Stimulated activated CD4-positive, alpha-beta T cell treated with anti-CD3 and anti-CD28 coated beads, Interleukin-4, amount 100 ng/mL, for 4 hours (primary cell): ENCODE measurements around the gene ATG2A.

Experiments
- DNase-seq, 2 experiments: peaks; one replicate each; pipeline ENCODE4 v3.0.0-alpha.2; 2020

Gene ATG2A

GRCh38 chr11:64900774-64901173, 16.2 kb downstream of the ATG2A start:
- no peak for DNase-seq

DNA sequence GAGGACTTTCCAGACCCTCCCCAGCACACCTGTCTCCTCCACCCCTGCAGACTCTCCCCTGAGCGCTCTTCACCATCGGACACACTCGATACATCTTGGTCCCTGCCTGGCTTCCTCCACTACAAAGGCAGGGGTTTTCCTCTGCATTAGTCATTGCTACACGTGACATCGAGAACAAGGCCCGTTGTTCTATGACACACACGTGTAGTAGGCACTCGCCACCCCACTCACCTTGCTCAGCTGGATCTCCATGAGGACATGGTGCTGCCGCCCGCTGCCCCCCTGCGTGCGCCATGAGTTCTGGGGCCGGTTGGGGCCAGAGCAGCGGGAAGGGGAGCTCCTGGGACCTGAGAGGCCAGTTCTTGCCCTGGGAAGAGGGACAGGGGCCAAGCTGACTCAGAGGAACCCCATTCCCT, 16.7 kb downstream of the ATG2A start:
- DNase-seq, result peak; percentile 58 to 81

- DNase-seq, result no peak
Measured at GRCh38 chr11:64898541-64898940, 18.5 kb downstream of the ATG2A start.

DNA sequence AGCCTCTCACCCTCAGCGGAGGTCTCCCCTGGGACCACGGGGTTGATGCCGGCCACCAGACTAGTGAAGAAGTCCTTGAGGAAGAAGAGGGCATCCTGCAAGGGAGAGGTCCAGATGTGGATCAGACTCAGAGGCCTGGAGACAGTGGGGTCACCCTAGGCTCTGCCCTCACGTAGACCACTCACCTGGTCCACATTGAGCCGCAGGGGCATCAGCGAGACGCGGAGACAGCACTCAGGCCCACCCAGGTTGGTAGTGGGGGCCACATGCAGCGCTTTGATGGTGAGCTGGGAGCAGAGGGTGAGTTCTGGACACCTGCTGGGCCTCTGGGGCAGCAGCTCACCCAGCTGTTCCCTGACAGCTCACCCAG, 18.9 kb downstream of the ATG2A start:
- no peak for DNase-seq

DNA sequence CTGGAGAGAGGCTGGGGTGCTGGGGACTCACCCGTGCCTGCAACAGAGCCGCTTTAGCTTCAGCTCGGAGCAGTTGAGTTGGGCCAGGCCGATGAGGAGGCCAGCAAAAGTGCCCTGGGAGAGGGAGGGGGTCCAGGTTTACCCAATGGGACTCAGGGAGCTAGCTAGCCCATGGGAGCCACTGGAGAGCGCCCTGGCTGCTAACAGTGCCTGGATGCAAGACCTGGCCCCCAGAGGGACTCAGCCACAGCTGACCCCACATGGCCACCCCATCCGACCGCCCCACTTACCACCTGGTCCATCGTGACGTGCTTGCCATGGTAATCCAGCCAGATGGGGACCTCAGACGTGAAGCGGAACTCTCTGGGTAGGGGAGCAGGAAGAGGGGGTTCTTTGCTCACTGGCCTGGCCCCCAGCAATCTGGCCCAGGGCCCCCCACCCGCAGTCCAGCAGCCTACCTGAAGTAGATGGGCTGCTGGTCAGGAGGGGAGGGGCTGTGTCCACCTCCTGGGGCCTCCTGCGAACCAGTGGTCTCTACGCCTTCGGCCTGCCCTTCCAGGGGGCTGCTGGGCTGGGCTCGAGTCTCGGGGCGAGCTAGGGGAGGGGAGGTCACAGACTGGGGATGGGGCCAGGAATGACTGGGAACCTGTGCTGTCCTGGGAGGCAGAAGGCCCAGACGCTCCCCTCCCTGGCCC, 19.5 kb downstream of the ATG2A start:
- DNase-seq, result no peak

- no peak for DNase-seq
Measured at GRCh38 chr11:64896448-64897022, 20.5 kb downstream of the ATG2A start.

DNA sequence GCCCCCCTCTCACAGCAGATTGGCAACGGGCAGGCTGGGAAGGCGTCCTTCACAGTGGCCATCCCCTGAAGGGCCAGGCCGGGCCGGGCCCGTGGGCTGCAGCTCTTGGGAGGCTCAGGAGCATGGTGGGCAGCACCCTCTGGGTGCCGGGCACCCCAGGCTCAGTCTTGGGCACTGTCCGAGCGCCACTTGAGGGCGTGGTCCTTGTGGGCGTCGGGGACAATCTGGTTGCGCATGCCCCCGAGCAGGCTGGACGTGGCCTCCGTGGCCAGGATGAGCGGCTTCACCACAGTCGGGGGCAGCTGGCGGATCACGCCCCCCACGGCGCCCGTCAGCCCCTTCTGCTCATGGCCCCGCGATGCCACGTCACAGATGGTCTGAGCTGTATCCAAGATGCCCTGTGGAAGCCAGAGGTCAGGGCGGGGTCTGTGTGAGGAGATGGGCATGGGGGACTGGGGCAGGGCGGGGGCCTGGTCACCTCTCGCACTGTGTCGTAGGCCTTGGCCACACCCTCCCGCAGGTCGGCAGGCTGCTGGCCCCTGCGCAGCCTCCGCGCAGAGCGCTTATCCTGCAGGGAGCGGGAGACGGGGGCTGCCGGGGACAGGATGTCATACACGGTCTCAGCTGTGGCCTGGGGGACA, 22.1 kb downstream of the ATG2A start:
- DNase-seq, result no peak

GRCh38 chr11:64894070-64894811, 22.8 kb downstream of the ATG2A start:
- DNase-seq, result peak; percentile 82 to 94

DNA sequence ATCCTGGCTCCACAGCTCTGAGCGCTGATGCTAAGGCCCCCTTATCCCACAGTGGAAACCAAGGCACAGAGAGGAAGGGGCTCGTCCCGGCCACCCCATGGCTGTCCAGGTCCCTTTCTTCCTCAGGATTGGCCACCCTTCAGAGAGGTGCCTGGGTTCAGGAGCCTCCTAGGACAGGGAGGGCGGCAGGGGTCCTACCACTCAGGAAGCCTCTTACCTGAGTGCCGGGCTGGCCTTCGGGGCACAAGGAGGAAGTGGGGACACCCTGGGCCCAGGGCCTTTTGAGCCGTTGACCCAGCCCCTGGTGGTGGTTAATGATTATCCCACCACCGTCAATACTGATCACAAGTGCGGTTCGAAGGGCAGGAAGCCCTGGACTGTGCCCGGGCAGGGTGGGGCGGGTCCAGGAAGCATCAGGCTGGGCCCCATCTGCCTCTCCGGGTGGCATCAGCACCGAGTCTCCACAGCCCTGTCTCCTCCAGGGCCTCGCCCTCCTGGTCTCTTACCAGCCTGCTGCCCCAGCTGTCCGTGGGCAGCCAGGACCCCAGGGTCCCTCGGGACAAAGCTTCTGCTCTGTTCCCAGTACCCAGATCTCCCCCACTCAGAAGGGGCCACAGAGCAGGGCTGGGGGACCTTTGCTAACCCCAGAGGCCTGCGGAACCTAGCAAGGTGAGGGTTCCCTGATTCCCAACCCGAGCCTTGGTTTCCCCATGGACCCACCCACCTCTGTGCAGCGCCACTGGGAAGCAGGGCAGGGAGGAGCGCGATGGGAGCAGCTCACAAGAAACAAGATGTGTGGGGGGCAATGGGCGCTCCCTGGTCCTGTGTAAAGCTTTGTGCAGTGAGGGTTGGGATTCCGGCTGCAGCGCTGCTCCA, 23.6 kb downstream of the ATG2A start:
- DNase-seq, result no peak

DNA sequence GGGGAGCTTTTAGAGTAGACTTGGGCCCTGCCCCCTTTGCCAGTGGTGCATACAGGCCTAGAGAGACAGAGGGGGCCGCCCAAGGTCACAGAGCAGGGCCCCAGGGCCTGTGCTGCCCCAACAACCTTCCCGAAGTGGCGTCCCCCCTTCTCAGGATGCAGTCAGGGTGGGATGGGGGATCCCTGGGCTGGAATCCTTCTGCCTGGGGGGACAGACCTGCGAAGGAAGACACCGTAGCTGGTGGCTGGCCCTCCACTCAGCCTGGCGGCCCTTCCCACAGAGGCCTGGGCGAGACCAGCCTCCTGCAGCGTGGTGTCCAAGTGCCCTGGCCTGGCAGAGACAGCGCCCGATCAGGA, 24.2 kb downstream of the ATG2A start:
- no peak for DNase-seq

DNA sequence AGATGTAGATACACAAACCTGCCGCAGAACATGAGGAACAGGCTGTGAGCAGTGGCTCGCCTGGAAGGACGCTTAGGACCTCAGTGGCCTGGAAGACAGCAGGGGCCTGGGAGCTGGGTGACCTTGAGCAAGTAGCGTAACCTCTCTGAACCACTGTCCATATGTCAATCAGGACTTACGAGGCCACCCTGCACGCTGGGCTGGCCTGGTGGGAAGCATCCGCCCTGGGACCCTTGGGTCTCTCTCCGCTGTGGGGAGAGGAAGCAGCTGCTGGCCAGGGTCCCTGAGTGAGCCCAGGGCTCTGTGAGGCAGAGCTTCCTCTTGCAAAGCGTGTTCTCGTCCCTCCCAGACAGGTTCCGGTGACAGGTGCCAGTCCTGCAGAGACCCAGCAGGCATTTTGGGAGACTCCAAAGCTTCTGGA, 24.6 kb downstream of the ATG2A start:
- no peak for DNase-seq

DNA sequence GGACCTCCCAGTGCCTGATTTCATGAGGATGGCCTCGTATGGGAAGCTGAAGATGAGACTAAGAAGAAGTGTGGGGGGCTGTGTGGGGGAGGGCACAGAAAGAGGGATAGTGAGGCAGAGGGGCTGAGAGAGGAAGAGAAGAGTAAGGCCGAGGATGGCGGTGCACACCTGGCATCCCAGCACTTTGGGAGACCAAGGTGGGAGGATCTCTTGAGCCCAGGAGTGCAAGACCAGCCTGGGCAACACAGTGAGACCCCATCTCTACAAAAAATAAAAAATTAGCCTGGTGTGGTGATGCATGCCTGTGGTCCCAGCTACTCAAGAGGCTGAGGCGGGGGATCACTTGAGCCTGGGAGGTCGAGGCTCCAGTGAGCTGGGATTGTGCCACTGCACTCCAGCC, 25.1 kb downstream of the ATG2A start:
- DNase-seq, result no peak

DNA sequence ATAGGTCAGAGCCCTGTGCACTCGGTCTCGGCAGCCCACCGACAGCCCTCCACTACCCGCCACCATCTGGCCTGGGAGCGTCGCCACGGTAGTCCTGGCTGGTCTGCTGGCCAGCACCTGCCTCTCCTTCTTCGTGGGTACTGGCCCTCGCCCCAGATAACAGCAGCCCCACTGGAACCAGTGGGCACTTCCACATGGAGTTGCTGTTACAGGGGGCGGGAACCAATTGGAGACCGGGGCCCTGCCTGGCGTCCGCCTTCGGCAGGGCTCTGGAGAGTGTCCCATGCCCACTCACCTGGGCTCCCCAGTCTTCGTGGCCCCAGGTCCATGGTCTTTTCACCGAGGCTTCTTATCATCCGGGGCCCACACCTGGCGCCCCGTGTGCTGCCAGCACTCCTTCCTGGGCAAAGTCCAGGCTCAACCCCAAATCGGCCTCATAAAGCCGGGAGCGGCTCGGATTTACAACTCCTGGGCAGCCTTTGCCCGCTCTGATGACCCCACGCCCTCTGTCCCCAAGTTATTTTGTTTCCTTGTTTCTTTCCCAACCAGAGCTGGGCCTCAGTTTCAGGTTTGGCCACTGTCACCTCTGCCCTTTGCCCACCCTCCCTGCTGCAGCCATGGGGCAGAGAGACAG, 25.7 kb downstream of the ATG2A start:
- no peak for DNase-seq

DNA sequence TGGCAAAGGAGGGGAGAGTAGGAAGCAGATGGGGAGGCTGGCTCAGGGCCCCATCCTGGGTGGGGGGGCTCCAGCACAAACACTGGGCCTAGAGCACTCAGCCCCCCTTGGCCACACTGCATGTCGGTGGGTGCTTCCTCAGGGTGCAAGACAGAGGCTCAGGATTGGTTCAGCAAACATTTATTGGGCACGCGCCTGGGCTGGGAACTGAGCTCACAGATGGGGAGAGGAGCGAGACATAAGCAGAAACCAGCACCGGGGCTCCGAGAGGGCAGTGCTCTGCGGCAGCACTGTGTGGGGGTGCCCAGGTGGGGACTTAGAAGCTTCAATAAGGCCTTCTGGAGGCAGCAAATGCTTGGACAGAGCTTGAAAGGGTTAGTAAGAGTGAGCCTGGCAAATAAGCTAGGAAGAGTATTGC, 26.5 kb downstream of the ATG2A start:
- no peak for DNase-seq

DNA sequence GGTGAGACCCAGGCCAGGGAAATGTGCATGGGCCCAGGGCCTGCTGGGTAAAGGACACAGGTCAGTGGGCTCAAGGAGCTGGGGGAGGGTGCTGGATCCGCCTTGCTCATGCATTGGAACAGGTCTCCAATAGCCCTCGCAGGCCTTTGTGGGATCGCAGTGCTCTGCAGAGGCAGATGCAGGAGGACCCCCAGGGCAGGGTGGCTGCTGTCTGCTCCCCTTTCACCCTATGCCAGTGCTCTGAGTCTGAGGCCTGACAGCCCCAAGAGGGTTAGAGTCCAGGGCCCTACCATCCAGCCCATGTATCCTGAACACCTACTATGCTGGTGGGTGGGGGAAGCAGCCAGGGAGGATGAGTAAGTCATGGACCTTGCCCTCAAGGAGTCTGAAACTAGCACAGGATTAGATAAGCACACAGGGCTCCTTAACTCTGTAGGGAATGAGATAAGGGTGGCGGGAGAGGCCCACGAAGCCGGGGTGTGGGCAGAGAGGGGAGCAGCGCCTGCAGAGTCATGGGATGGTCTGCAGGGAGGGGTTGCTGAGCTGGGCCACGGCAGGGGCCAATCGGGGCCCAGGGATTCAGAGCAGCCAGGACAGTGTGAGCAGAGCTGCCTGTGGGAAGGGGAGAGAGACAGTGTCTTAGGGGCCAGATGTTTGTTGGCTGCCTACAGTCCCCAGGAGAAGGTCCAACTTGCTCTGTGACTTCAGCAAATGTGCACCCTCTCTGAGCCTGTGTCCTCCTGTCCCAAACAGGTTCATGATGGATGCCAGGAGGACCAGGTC, 28.1 kb downstream of the ATG2A start:
- DNase-seq, result no peak

DNA sequence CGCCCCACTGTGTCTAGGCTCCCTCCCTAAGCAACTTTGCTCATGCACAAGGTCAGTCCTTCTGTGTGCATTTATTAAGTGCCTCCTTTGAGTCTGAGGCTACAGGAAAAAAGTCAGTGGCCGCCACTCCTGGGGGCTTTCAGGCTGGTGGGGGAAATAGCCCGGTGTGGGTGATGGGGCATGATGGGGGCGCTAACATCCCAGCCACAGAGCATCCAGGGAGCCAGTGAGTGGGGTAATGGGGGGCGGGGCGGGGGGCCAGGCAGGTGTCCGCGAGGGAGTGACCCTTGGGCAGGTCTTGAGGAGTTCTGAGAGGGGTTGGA, 28.6 kb downstream of the ATG2A start:
- DNase-seq, result no peak

DNA sequence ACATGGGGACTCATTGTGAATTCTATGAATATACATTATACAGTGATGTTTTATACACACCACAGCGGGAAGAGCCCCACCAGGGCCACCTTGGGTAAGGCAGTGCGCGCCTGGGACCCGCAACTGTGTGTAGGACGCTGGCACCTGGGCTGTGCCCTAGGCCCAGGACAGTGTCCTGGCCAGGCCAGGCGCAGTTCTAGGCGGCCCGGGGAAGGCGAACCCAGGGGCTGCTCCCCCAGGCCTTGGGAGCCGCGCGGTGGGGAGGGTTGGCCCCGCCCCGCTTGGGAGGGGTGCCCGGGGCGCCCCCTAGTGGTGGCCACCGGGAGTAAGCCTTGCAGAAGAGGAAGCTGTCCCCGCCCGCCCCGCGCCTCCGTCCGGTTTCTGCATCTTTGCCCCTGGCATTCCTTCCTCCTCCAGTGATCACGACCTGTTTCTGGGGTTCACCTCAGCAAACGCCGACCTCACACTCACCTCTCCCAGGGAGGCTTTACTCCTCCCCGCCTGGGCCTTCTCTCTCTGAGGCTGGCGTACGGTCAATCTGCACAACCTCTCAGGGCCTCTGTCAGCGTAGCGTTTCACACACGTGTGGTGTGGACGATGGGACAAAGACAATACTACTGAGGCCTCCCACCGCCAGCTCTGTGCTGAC, 29.1 kb downstream of the ATG2A start:
- peak; percentile 73 to 88 for DNase-seq

DNA sequence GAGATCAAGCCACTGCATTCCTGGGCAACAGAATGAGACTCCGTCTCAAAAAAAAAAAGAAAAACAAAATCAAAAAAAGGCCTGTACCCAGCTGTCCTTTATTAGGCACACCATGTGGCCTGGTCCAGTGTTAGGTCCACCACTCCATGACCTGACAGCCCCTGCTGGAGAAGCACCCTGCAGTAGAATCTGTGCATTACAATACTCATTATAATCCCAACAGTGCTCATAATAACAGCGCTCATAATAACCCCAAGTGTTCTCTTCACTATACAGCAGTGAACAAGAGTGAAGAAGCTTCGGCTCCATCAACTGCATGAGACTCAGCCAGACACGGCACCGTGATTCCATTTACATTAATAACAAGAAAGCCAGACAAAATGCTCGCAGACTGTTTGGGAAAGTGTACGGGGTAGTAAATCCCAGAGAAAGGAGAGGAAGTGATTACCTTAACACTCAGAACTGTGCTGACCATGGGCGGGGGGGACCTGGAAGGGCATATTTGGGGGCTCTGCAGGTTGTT, 29.7 kb downstream of the ATG2A start:
- DNase-seq, result no peak

GRCh38 chr11:64885367-64886286, 31.4 kb downstream of the ATG2A start:
- DNase-seq, result peak in 1 of 2 experiments; percentile 57

- DNase-seq, result no peak
Measured at GRCh38 chr11:64884019-64884418, 33.0 kb downstream of the ATG2A start.
